ENCODE results near the gene KCND2.

KCND2 gene

GRCh38 chr7:120307991-120308545 is 35.1 kb downstream of the KCND2 start:
- TF ChIP-seq CTCF (IDR thresholded peaks at IDR 0.05; ENCODE audit: low read depth, low read length): no peak
- no peak overlapping the region for H3K4me3 ChIP-seq (ENCODE audit: low read depth, low read length)

- no peak overlapping the region for H3K4me3 ChIP-seq (ENCODE audit: low read depth, low read length)
- no peak for TF ChIP-seq CTCF (IDR thresholded peaks at IDR 0.05; ENCODE audit: low read depth, low read length)
Measured at GRCh38 chr7:120311028-120311788, 38.2 kb downstream of the KCND2 start.

- TF ChIP-seq CTCF (IDR thresholded peaks at IDR 0.05; ENCODE audit: low read depth, low read length): no peak
- H3K4me3 ChIP-seq (ENCODE audit: low read depth, low read length): no peak overlapping the region
Measured at GRCh38 chr7:120320218-120320961, 47.4 kb downstream of the KCND2 start.

DNA sequence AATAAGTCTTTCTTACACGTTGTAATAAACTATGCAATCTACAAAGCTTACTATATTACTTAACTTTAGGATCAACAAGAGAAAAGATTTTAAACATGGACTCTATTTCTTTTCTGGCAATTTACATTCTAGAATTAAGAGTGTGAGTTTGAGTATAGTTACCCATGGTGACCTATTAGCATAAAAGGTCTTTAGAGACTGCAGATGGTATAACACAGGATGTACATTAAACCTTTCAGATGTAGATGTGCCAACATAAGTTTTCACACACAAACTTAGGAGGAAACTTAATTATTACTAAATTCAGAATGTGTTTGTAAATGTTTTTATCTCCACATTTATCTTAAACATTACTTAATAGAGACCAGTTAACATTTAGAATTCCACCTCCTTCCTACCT is 54.1 kb downstream of the KCND2 start:
- no peak for TF ChIP-seq CTCF (IDR thresholded peaks at IDR 0.05; ENCODE audit: low read depth, low read length)
- H3K4me3 ChIP-seq (ENCODE audit: low read depth, low read length): no peak overlapping the region

- no peak overlapping the region for H3K4me3 ChIP-seq (ENCODE audit: low read depth, low read length)
- TF ChIP-seq CTCF (IDR thresholded peaks at IDR 0.05; ENCODE audit: low read depth, low read length): no peak
Measured at GRCh38 chr7:120332433-120332832, 59.5 kb downstream of the KCND2 start.

GRCh38 chr7:120334475-120334874 is 61.5 kb downstream of the KCND2 start:
- H3K4me3 ChIP-seq (ENCODE audit: low read depth, low read length): no peak overlapping the region
- TF ChIP-seq CTCF (IDR thresholded peaks at IDR 0.05; ENCODE audit: low read depth, low read length): no peak
